Neutrophil (primary cell): ENCODE data around the gene CHRNA7.

ENCODE experiments used
- H3K27ac ChIP-seq: fragments of 200-600 bp; sonication (generic); 2 replicates; pipeline ENCODE4 v1.5.1; 2016; ENCODE audit warnings: mild to moderate bottlenecking, moderate library complexity
- H3K27me3 ChIP-seq: fragments of 200-600 bp; sonication (generic); 2 replicates; pipeline ENCODE4 v1.6.0; 2016; ENCODE audit warnings: mild to moderate bottlenecking
- H3K36me3 ChIP-seq: fragments of 200-600 bp; sonication (generic); 2 replicates; pipeline ENCODE4 v1.5.1; 2017
- H3K4me1 ChIP-seq, 2 experiments: fragments of 200-600 bp in 1 of 2; sonication (generic) in 1 of 2; 1 replicate in 1 of 2; 2 replicates in 1 of 2; pipeline versions ENCODE4 v1.5.1 to v1.6.1; 2013 to 2016; ENCODE audit warnings: low read depth in 1 of 2, low read length in 1 of 2, mild to moderate bottlenecking in 1 of 2, moderate library complexity in 1 of 2; ENCODE audit not compliant: control insufficient read depth in 1 of 2, insufficient read depth in 1 of 2
- H3K4me3 ChIP-seq, 2 experiments: fragments of 200-600 bp in 1 of 2; sonication (generic) in 1 of 2; 1 replicate in 1 of 2; 2 replicates in 1 of 2; pipeline ENCODE4 v1.5.1; 2013 to 2016; ENCODE audit warnings: low read depth in 1 of 2, low read length in 1 of 2, mild to moderate bottlenecking in 1 of 2, moderate library complexity in 1 of 2
- H3K9me3 ChIP-seq: fragments of 200-600 bp; sonication (generic); 2 replicates; pipeline ENCODE4 v1.5.1; 2016
- CTCF ChIP-seq: fragments of 200-600 bp; sonication (generic); IDR thresholded peaks from 2 replicates; pipeline ENCODE4 v1.5.1; 2016; ENCODE audit warnings: antibody characterized with exemption

CHRNA7 gene

DNA sequence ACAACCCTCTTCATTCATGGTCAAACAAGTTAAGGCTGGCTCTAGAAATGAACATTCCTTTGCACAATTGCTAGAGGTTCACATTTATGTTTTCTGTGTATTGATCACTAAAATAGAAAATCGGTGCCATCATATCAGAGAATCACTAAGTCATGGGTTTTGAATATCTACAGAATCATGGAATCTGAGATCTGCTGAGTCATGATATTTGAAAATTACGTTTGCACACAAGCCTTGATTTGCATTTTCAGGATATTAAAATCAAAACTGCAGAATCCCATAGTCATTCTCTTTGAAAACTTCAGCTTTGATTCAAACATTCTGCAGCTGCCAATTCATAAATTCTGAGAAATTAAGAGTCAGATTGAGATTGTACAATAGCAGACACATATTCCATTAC lies 26.1 kb upstream of the CHRNA7 start:
- no peaks in the 10 kb centered on the region for H3K9me3 ChIP-seq
- H3K4me1 ChIP-seq: no peaks in the 10 kb centered on the region
- TF ChIP-seq CTCF: no peak
- no peaks in the 10 kb centered on the region for H3K36me3 ChIP-seq
- H3K27ac ChIP-seq: no peak overlapping the region
- peaks cover 3% of the 10 kb centered on the region for H3K27me3 ChIP-seq
- H3K4me3 ChIP-seq: no peak overlapping the region

DNA sequence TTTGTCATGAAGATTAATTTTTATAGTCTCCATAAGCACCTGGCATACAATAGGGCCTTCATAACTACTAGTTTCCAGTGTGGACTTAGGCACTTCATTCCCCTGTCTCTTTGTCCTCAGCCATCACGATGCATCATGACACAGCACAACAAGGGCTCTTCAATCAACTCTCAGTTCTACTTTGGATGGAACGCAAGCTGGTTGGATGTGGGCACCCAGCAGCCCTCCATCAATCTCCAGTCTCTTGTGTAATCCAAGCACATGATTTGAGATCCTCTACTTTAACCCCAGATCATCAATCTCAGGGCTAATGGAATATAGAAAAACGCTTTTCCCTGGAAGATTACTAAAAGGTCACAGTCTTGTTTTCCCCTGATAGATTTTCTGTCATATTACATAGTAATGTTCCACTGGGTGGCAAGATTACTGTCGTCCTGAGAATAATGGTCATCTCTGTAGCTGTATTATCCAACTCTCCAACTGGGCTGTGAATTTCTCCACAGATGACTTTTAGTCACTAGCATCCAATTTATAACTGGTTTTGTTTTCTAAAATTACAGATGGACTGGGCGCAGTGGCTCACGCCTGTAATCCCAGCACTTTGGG lies 22.9 kb upstream of the CHRNA7 start:
- no peak overlapping the region for H3K27ac ChIP-seq
- H3K9me3 ChIP-seq: no peaks in the 10 kb centered on the region
- H3K36me3 ChIP-seq: no peaks in the 10 kb centered on the region
- no peak for TF ChIP-seq CTCF
- H3K4me3 ChIP-seq: no peak overlapping the region
- no peaks in the 10 kb centered on the region for H3K27me3 ChIP-seq
- H3K4me1 ChIP-seq: no peaks in the 10 kb centered on the region

- TF ChIP-seq CTCF: no peak
- Histone ChIP-seq H3K27me3 (no peaks in the 10 kb centered on the region), H3K9me3 (no peaks in the 10 kb centered on the region), H3K27ac (no peak overlapping the region), H3K4me1 (no peaks in the 10 kb centered on the region), H3K36me3 (no peaks in the 10 kb centered on the region), H3K4me3 (no peak overlapping the region)
Observed at GRCh38 chr15:32014953-32015352, 15.4 kb upstream of the CHRNA7 start.

- H3K36me3 ChIP-seq: no peaks in the 10 kb centered on the region
- H3K9me3 ChIP-seq: no peaks in the 10 kb centered on the region
- no peak overlapping the region for H3K4me3 ChIP-seq
- no peaks in the 10 kb centered on the region for H3K4me1 ChIP-seq
- H3K27ac ChIP-seq: no peak overlapping the region
- peaks cover 19% of the 10 kb centered on the region for H3K27me3 ChIP-seq
- no peak for TF ChIP-seq CTCF
Observed at GRCh38 chr15:32020156-32020555, 10.2 kb upstream of the CHRNA7 start.

DNA sequence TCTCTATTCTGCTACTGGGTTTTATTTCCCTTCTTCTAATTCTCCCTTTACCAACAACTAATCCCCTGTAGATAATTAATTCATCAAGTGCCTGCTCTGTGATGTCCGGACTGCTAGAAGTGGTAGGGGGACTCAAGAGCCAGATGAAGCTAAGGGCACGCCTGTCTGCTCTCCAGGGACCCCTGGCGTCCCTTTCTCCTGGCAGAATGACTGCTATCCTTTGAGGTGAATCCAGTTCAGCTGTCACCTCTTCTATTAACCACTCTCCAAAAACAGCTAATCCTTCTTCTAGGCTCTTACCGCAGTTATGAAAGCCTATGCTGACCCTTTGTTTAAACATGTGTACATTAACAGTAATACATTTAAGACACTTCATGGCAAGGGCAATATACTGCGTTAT lies 1.4 kb upstream of the CHRNA7 start:
- TF ChIP-seq CTCF: no peak
- Histone ChIP-seq H3K27ac (no peak overlapping the region), H3K4me3 (no peak overlapping the region), H3K36me3 (no peaks in the 10 kb centered on the region), H3K4me1 (no peaks in the 10 kb centered on the region), H3K27me3 (peaks cover 94% of the 10 kb centered on the region), H3K9me3 (no peaks in the 10 kb centered on the region)

DNA sequence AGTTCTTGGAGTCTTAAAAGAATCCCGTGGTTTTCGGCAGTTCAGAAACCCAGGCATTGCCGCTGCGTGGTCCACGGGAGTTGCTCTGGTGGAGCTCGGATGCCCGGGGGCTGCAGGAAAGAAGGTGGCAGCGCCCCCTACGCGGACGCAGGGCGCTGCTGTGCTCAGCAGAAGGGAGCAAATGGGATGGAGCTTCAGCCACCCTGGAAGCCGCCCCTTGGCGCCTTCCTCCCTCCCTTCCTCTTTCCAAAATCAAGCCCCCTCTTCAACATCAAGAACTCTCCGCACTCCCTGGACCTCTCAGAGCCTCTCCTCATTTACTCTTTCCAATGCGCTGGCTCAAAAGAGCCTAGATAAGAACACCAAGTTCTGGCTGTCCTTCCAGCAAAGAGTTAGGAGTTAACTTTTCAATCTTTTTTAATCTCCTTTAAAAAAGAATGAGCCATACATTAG lies 880 bp upstream of the CHRNA7 start:
- Histone ChIP-seq H3K27me3 (peaks cover 97% of the 10 kb centered on the region), H3K4me3 (no peak overlapping the region), H3K27ac (no peak overlapping the region), H3K4me1 (no peaks in the 10 kb centered on the region), H3K9me3 (no peaks in the 10 kb centered on the region), H3K36me3 (no peaks in the 10 kb centered on the region)
- no peak for TF ChIP-seq CTCF
